ENCODE measurements around the gene PRDX4. TPM values are rescaled to one million over a fixed set of nuclear protein-coding genes. Genes with fewer than 3 reads are reported as not detected.

The PRDX4 gene
- total RNA-seq, 1 experiment from 2014 or later = 142 TPM

DNA sequence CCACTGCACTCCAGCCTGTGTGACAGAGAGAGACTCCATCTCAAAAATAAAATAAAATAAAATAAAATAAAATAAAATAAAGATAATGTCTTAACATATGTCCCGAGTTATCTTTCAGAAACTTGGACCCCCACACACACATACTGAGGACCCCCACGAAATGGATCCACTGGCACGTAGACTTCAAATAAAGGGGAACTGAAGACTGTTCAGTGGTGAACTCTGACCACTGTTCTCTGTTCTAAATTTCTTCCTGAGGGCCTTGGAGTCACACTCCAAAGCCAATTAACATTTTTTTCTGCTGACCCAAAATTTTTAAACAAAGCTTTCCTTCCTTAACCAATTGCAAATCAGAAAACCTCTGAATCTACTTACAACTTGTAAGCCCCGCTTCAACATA is 43.5 kb upstream of the PRDX4 start (continued):
- TF ChIP-seq, protein P1, sequence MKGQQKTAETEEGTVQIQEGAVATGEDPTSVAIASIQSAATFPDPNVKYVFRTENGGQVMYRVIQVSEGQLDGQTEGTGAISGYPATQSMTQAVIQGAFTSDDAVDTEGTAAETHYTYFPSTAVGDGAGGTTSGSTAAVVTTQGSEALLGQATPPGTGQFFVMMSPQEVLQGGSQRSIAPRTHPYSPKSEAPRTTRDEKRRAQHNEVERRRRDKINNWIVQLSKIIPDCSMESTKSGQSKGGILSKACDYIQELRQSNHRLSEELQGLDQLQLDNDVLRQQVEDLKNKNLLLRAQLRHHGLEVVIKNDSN (CRISPR knock-in tag; IDR thresholded peaks at IDR 0.05) = no peak
- TF ChIP-seq IRF2 (CRISPR knock-in tag; IDR thresholded peaks at IDR 0.05; ENCODE audit: borderline replicate concordance, low read depth) = no peak
- TF ChIP-seq GTF2I (CRISPR knock-in tag; conservative IDR thresholded peaks at IDR 0.05) = no peak

DNA sequence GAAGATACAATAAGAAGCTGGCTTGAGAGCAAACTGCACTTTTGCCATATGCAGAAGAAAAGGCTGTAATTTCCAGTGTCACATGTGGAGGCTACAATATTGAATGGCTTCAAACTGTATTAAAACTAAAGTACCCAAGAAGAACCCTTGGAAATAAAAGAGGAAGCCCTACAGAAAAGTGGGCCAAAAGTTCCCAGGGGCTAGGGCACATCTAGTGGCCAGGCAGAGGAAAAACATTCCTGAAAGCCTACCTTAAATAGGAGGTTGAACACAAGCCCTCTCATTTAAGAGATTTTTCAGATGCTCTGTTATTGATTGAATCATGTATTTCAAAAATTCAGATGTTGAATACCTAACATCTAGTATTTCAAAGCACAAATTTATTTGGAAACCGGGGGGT is 40.6 kb upstream of the PRDX4 start:
- DNase-seq (ENCODE audit: low spot score) = no peak
- ChIA-PET POLR2A (no interaction called here), CTCF (no interaction called here)
- Mint-ChIP-seq H3K27ac (no peak overlapping the region), H3K9me3 (no peaks in the 10 kb centered on the region), H3K27me3 (ENCODE audit: low read depth) (no peaks in the 10 kb centered on the region; the same call in 1 of the 2 replicates), H3K36me3 (no peaks in the 10 kb centered on the region), H3K4me3 (no peak overlapping the region), H3K4me1 (no peaks in the 10 kb centered on the region)
- TF ChIP-seq GRHL2 (CRISPR knock-in tag; IDR thresholded peaks at IDR 0.05; ENCODE audit: insufficient replicate concordance, severe bottlenecking) = no peak
- TF ChIP-seq TEAD1 (CRISPR knock-in tag; IDR thresholded peaks at IDR 0.05) = no peak
- TF ChIP-seq, protein P2, sequence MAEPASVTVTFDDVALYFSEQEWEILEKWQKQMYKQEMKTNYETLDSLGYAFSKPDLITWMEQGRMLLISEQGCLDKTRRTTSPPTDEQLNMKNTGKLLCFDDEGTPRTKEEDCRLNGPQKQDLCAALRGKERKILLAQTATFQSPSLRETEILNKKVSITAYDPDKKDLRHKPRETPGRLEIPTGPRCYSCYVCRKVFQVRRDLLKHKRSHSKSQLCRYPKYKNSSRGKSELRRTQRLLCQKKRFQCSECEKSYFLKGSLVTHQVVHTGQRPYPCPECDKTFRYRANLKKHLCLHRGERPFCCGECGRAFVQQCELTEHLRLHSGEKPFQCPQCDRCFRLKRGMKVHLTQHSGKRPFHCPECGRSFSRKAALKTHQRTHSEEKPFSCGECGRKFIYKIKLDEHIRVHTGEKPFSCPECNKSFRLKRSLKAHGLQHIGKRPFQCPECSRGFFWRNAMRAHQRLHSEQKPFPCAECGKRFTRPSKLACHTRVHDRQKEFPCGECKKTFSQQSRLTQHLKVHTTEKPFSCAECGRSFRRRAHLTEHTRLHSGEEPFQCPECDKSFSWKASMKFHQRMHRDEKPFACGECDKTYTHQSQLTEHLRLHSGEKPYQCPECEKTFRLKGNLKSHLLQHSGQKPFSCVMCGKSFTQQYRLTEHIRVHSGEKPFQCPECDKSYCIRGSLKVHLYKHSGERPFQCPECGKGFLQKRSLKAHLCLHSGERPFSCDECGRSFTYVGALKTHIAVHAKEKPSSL (CRISPR knock-in tag; conservative IDR thresholded peaks at IDR 0.05) = no peak
- TF ChIP-seq GABPB1 (CRISPR knock-in tag; IDR thresholded peaks at IDR 0.05) = no peak
- TF ChIP-seq, protein P3, sequence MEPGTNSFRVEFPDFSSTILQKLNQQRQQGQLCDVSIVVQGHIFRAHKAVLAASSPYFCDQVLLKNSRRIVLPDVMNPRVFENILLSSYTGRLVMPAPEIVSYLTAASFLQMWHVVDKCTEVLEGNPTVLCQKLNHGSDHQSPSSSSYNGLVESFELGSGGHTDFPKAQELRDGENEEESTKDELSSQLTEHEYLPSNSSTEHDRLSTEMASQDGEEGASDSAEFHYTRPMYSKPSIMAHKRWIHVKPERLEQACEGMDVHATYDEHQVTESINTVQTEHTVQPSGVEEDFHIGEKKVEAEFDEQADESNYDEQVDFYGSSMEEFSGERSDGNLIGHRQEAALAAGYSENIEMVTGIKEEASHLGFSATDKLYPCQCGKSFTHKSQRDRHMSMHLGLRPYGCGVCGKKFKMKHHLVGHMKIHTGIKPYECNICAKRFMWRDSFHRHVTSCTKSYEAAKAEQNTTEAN (CRISPR knock-in tag; IDR thresholded peaks at IDR 0.05) = no peak
- TF ChIP-seq ZNF317 (CRISPR knock-in tag; IDR thresholded peaks at IDR 0.05; ENCODE audit: borderline replicate concordance, low read depth) = no peak
- no peak for TF ChIP-seq RELA (CRISPR knock-in tag; IDR thresholded peaks at IDR 0.05; ENCODE audit: borderline replicate concordance)
- TF ChIP-seq NFE2L1 (CRISPR knock-in tag; IDR thresholded peaks at IDR 0.05) = no peak
- TF ChIP-seq, protein P4, sequence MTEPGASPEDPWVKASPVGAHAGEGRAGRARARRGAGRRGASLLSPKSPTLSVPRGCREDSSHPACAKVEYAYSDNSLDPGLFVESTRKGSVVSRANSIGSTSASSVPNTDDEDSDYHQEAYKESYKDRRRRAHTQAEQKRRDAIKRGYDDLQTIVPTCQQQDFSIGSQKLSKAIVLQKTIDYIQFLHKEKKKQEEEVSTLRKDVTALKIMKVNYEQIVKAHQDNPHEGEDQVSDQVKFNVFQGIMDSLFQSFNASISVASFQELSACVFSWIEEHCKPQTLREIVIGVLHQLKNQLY (CRISPR knock-in tag; IDR thresholded peaks at IDR 0.05) = no peak
- no peak for ATAC-seq

DNA sequence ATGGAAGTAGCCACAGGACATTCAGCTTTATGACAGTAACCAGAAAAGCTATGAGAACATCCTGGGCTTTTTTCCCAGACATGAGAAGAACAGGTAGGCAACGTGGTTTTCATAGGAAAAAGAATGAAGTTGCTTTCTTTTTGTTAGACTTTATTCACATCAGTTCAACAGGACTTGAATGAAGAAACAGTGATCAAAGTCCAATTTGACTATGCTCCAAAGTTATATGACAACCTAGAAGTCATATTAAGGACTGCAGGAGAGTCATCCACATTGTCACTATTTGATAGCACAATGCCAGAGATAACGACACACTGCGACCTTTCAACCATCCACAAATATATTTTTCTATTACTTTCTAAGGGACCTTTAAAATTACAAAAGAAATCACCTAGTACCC is 39.2 kb upstream of the PRDX4 start:
- ChIA-PET CTCF (no interaction called here), POLR2A (no interaction called here)
- ATAC-seq (no peak), DNase-seq (ENCODE audit: low spot score) (no peak)
- Mint-ChIP-seq H3K4me1 (no peaks in the 10 kb centered on the region), H3K27me3 (ENCODE audit: low read depth) (no peaks in the 10 kb centered on the region; the same call in 1 of the 2 replicates), H3K36me3 (no peaks in the 10 kb centered on the region), H3K9me3 (no peaks in the 10 kb centered on the region), H3K27ac (no peak overlapping the region), H3K4me3 (no peak overlapping the region)
- TF ChIP-seq NR3C1 (CRISPR knock-in tag; conservative IDR thresholded peaks at IDR 0.05; ENCODE audit: low read depth) (no peak), NR2C2 (CRISPR knock-in tag; IDR thresholded peaks at IDR 0.05) (no peak), ZBTB21 (CRISPR knock-in tag; IDR thresholded peaks at IDR 0.05; ENCODE audit: borderline replicate concordance) (no peak), NFYB (CRISPR knock-in tag; conservative IDR thresholded peaks at IDR 0.05; ENCODE audit: low read depth) (no peak), RELA (CRISPR knock-in tag; IDR thresholded peaks at IDR 0.05; ENCODE audit: borderline replicate concordance) (no peak)
- TF ChIP-seq, protein P5, sequence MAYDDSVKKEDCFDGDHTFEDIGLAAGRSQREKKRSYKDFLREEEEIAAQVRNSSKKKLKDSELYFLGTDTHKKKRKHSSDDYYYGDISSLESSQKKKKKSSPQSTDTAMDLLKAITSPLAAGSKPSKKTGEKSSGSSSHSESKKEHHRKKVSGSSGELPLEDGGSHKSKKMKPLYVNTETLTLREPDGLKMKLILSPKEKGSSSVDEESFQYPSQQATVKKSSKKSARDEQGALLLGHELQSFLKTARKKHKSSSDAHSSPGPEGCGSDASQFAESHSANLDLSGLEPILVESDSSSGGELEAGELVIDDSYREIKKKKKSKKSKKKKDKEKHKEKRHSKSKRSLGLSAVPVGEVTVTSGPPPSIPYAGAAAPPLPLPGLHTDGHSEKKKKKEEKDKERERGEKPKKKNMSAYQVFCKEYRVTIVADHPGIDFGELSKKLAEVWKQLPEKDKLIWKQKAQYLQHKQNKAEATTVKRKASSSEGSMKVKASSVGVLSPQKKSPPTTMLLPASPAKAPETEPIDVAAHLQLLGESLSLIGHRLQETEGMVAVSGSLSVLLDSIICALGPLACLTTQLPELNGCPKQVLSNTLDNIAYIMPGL (CRISPR knock-in tag; IDR thresholded peaks at IDR 0.05) = no peak
- TF ChIP-seq, protein P6, sequence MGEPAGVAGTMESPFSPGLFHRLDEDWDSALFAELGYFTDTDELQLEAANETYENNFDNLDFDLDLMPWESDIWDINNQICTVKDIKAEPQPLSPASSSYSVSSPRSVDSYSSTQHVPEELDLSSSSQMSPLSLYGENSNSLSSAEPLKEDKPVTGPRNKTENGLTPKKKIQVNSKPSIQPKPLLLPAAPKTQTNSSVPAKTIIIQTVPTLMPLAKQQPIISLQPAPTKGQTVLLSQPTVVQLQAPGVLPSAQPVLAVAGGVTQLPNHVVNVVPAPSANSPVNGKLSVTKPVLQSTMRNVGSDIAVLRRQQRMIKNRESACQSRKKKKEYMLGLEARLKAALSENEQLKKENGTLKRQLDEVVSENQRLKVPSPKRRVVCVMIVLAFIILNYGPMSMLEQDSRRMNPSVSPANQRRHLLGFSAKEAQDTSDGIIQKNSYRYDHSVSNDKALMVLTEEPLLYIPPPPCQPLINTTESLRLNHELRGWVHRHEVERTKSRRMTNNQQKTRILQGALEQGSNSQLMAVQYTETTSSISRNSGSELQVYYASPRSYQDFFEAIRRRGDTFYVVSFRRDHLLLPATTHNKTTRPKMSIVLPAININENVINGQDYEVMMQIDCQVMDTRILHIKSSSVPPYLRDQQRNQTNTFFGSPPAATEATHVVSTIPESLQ (CRISPR knock-in tag; IDR thresholded peaks at IDR 0.05) = no peak
- TF ChIP-seq, protein P7, sequence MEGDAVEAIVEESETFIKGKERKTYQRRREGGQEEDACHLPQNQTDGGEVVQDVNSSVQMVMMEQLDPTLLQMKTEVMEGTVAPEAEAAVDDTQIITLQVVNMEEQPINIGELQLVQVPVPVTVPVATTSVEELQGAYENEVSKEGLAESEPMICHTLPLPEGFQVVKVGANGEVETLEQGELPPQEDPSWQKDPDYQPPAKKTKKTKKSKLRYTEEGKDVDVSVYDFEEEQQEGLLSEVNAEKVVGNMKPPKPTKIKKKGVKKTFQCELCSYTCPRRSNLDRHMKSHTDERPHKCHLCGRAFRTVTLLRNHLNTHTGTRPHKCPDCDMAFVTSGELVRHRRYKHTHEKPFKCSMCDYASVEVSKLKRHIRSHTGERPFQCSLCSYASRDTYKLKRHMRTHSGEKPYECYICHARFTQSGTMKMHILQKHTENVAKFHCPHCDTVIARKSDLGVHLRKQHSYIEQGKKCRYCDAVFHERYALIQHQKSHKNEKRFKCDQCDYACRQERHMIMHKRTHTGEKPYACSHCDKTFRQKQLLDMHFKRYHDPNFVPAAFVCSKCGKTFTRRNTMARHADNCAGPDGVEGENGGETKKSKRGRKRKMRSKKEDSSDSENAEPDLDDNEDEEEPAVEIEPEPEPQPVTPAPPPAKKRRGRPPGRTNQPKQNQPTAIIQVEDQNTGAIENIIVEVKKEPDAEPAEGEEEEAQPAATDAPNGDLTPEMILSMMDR (IDR thresholded peaks at IDR 0.05) = no peak

Measured in WTC11 (cell line).